ENCODE results near the gene NFYC. TPM values are rescaled to one million over a fixed set of nuclear protein-coding genes. Genes with fewer than 3 reads are reported as not detected.
"Not testable (repeated sequence)": the region's sequence is repeated elsewhere in the genome, so short reads cannot be mapped to it uniquely, and the experiment has no call there.

The NFYC gene
- total and polyA plus RNA-seq, 8 donors: 54.6 to 98.1 (median 86.0) TPM

DNA sequence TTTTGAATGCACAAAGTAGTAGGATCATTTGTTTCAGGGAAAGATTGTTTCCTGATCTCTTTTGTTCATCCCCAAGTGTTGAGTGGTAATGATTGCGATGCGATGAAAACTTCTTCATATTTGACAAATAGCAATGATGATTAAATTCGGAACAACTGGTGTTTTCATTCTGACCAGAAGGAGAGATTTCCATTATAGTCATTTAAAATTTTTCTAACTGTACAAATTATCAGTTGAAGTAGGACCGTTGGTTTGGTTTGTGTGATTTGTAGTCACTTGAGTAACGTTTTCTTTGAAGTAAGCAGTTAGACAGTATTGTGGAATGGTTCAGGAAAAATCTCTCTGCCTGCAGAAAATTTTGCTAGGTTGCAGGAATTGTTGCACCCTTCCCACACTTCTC lies 5.9 kb downstream of the NFYC start:
- TF ChIP-seq CTCF (IDR thresholded peaks at IDR 0.05): no peak
- H3K4me1 ChIP-seq: peaks cover 11 to 92% of the 10 kb centered on the region in 2 donors
- no peak overlapping the region for H3K27ac ChIP-seq
- no peaks in the 10 kb centered on the region for H3K27me3 ChIP-seq
- ATAC-seq (no peak), DNase-seq (no peak)
- no peaks in the 10 kb centered on the region for H3K9me3 ChIP-seq
- no peak overlapping the region for H3K4me3 ChIP-seq
- intact Hi-C loops (cut with DNase I): no loop called here
- no peaks in the 10 kb centered on the region for H3K36me3 ChIP-seq

GRCh38 chr1:40699787-40700186 lies 8.3 kb downstream of the NFYC start:
- DNase-seq: no peak
- Histone ChIP-seq H3K27ac (no peak overlapping the region), H3K9me3 (no peaks in the 10 kb centered on the region), H3K4me1 (peaks cover 0 to 94% of the 10 kb centered on the region in 2 donors), H3K4me3 (no peak overlapping the region), H3K27me3 (no peaks in the 10 kb centered on the region), H3K36me3 (no peaks in the 10 kb centered on the region)
- no peak for ATAC-seq
- intact Hi-C loops (cut with DNase I): no loop called here
- TF ChIP-seq CTCF (IDR thresholded peaks at IDR 0.05): no peak

DNA sequence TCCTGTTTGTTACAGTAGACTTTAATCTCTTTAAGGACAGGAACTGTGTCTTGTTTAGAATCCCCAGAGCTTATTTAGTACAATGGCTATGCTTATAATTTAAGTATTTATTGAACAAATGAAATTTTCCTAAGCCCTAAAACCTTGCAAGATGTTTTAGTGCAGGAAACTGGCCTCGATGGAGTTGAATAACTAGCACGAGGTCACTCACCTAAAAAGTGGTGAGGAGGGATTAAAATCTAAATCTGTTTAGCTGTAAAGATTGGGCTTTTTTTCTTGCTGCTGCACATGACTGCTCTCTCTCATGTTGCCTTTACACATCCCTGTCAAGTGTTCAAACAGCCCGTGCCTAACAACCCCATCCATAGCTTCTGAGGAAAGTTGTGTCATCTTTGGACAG lies 10.2 kb downstream of the NFYC start:
- Histone ChIP-seq H3K27me3 (no peaks in the 10 kb centered on the region), H3K36me3 (no peaks in the 10 kb centered on the region), H3K9me3 (no peaks in the 10 kb centered on the region), H3K27ac (no peak overlapping the region), H3K4me1 (peaks cover 3 to 81% of the 10 kb centered on the region in 2 donors), H3K4me3 (no peak overlapping the region)
- TF ChIP-seq CTCF (IDR thresholded peaks at IDR 0.05): no peak
- DNase-seq (no peak), ATAC-seq (no peak)
- intact Hi-C loops (cut with DNase I): no loop called here

DNA sequence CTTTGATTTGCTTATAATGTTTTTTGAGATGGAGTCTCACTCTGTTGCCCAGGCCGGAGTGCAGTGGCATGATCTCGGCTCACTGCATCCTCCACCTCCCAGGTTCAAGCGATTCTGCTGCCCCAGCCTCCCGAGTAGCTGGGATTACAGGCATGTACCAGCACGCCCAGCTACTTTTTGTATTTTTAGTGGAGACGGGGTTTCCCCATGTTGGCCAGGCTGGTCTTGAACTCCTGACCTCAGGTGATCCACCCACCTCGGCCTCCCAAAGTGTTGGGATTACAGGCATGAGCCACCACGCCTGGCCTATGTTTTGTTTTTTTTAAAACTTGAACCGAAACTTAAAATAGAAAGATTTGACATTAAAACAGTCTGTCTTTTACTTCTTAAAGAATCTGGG lies 11.3 kb downstream of the NFYC start:
- H3K4me1 ChIP-seq: peaks cover 3 to 71% of the 10 kb centered on the region in 2 donors
- intact Hi-C loops (cut with DNase I); H3K4me3 ChIP-seq; ATAC-seq; H3K27ac ChIP-seq; H3K9me3 ChIP-seq; H3K36me3 ChIP-seq; DNase-seq; H3K27me3 ChIP-seq: not testable (repeated sequence)

GRCh38 chr1:40703316-40703715 lies 11.8 kb downstream of the NFYC start:
- H3K27me3 ChIP-seq: no peaks in the 10 kb centered on the region
- no peak overlapping the region for H3K4me3 ChIP-seq
- ATAC-seq: peak; percentile 90
- H3K36me3 ChIP-seq: no peaks in the 10 kb centered on the region
- H3K27ac ChIP-seq: peak overlapping the region; percentile 1 to 30
- no peaks in the 10 kb centered on the region for H3K9me3 ChIP-seq
- TF ChIP-seq CTCF (IDR thresholded peaks at IDR 0.05): no peak
- no peak for DNase-seq
- intact Hi-C loops (cut with DNase I): no loop called here
- H3K4me1 ChIP-seq: peaks cover 5 to 71% of the 10 kb centered on the region in 2 donors
